WTC11 (cell line): ENCODE results near the gene MYH14. TPM values are rescaled to one million over a fixed set of nuclear protein-coding genes. Genes with fewer than 3 reads are reported as not detected.

Experiments used
- ATAC-seq: fragments of 200-7000 bp; cut with Tn5 transposase; 2 replicates; pipeline ENCODE4 v1.10.0; 2021; ENCODE audit warnings: mild to moderate bottlenecking, moderate library complexity
- CTCF ChIA-PET: fragments of 300-600 bp; sonication (Branson Sonifier 250); formaldehyde crosslinking; loops from one replicate; lab custom pipeline; 2021; ENCODE audit warnings: antibody characterized with exemption; lab: Charles Lee
- POLR2A ChIA-PET: fragments of 350-600 bp; sonication (Branson Sonifier 250); formaldehyde crosslinking; loops from one replicate; lab custom pipeline; 2021; ENCODE audit warnings: antibody characterized with exemption; lab: Charles Lee
- DNase-seq: peaks from one replicate; pipeline ENCODE4 v3.0.0; 2021; ENCODE audit warnings: low spot score
- H3K27ac Mint-ChIP-seq: 2 replicates; pipeline ENCODE4 v1.8.0; 2021; ENCODE audit warnings: mixed read lengths
- H3K27me3 Mint-ChIP-seq: 2 replicates; pipeline ENCODE4 v1.8.0; 2021; ENCODE audit warnings: low read depth, mild to moderate bottlenecking, moderate library complexity, mixed read lengths
- H3K36me3 Mint-ChIP-seq: 2 replicates; pipeline ENCODE4 v1.8.0; 2021; ENCODE audit warnings: mixed read lengths
- H3K4me1 Mint-ChIP-seq: 2 replicates; pipeline ENCODE4 v1.8.0; 2022; ENCODE audit warnings: mixed read lengths
- H3K4me3 Mint-ChIP-seq: 2 replicates; pipeline ENCODE4 v1.8.0; 2021; ENCODE audit warnings: mild to moderate bottlenecking, moderate library complexity, mixed read lengths
- H3K9me3 Mint-ChIP-seq: 2 replicates; pipeline ENCODE4 v1.8.0; 2021; ENCODE audit warnings: mixed read lengths
- AR ChIP-seq: fragments of 250-450 bp; sonication (Bioruptor Pico); IDR thresholded peaks from 2 replicates; pipeline ENCODE4 v1.9.0; 2021; ENCODE audit warnings: mild to moderate bottlenecking
- ATF3 ChIP-seq: sonication (generic); formaldehyde crosslinking; conservative IDR thresholded peaks from 2 replicates; pipeline ENCODE4 v1.8.1; 2022; ENCODE audit warnings: mild to moderate bottlenecking, missing genetic modification reagents
- CREM ChIP-seq: sonication (generic); formaldehyde crosslinking; IDR thresholded peaks from 2 replicates; pipeline ENCODE4 v1.8.1; 2022; ENCODE audit warnings: mild to moderate bottlenecking, missing genetic modification reagents, moderate library complexity
- ESRRA ChIP-seq: sonication (generic); formaldehyde crosslinking; IDR thresholded peaks from 2 replicates; pipeline ENCODE4 v1.8.1; 2022; ENCODE audit warnings: mild to moderate bottlenecking, missing genetic modification reagents, borderline replicate concordance
- GRHL2 ChIP-seq: fragments of 250-450 bp; sonication (Bioruptor Pico); IDR thresholded peaks from 2 replicates; pipeline ENCODE4 v1.8.0; 2022; ENCODE audit warnings: mild to moderate bottlenecking, moderate library complexity; ENCODE audit not compliant: insufficient replicate concordance, severe bottlenecking
- MYBL2 ChIP-seq: sonication (generic); formaldehyde crosslinking; IDR thresholded peaks from 2 replicates; pipeline ENCODE4 v1.8.1; 2023; ENCODE audit warnings: mild to moderate bottlenecking, moderate library complexity, missing genetic modification reagents
- NFATC4 ChIP-seq: fragments of 250-450 bp; sonication (Bioruptor Pico); IDR thresholded peaks from 2 replicates; pipeline ENCODE4 v1.9.0; 2021; ENCODE audit warnings: mild to moderate bottlenecking
- NFE2L1 ChIP-seq: sonication (generic); formaldehyde crosslinking; IDR thresholded peaks from 2 replicates; pipeline ENCODE4 v1.8.1; 2023; ENCODE audit warnings: missing genetic modification reagents
- SMAD3 ChIP-seq: sonication (generic); formaldehyde crosslinking; IDR thresholded peaks from 2 replicates; pipeline ENCODE4 v1.8.0; 2022; ENCODE audit warnings: missing genetic modification reagents, mild to moderate bottlenecking, borderline replicate concordance
- SMAD4 ChIP-seq: sonication (generic); formaldehyde crosslinking; IDR thresholded peaks from 2 replicates; pipeline ENCODE4 v1.8.0; 2022; ENCODE audit warnings: mild to moderate bottlenecking, missing genetic modification reagents
- USF2 ChIP-seq: sonication (generic); formaldehyde crosslinking; IDR thresholded peaks from 2 replicates; pipeline ENCODE4 v1.8.1; 2023; ENCODE audit warnings: mild to moderate bottlenecking, missing genetic modification reagents, moderate library complexity
- ZNF219 ChIP-seq: sonication (generic); formaldehyde crosslinking; IDR thresholded peaks from 2 replicates; pipeline ENCODE4 v1.8.0; 2023; ENCODE audit warnings: missing genetic modification reagents, mild to moderate bottlenecking, borderline replicate concordance
- ZNF232 ChIP-seq: sonication (generic); formaldehyde crosslinking; IDR thresholded peaks from 2 replicates; pipeline ENCODE4 v1.8.0; 2022; ENCODE audit warnings: mild to moderate bottlenecking, missing genetic modification reagents
- ZNF263 ChIP-seq: sonication (generic); formaldehyde crosslinking; IDR thresholded peaks from 2 replicates; pipeline ENCODE4 v1.8.1; 2022; ENCODE audit warnings: low read depth, mild to moderate bottlenecking, moderate library complexity, missing genetic modification reagents
- ZNF396 ChIP-seq: fragments of 250-450 bp; sonication (Bioruptor Pico); IDR thresholded peaks from 2 replicates; pipeline ENCODE4 v1.8.0; 2021; ENCODE audit warnings: mild to moderate bottlenecking, moderate library complexity, borderline replicate concordance
- ZNF416 ChIP-seq: fragments of 250-450 bp; sonication (Bioruptor Pico); IDR thresholded peaks from 2 replicates; pipeline ENCODE4 v1.9.0; 2021; ENCODE audit warnings: mild to moderate bottlenecking, inconsistent platforms
- ZNF423 ChIP-seq: fragments of 250-450 bp; sonication (Bioruptor Pico); IDR thresholded peaks from 2 replicates; pipeline ENCODE4 v2.1.2; 2022; ENCODE audit warnings: mild to moderate bottlenecking, moderate library complexity
- ZNF532 ChIP-seq: fragments of 250-450 bp; sonication (Bioruptor Pico); IDR thresholded peaks from 2 replicates; pipeline ENCODE4 v1.9.0; 2021; ENCODE audit warnings: mild to moderate bottlenecking, borderline replicate concordance
- total RNA-seq: library from RNA; stranded (reverse); gene quantifications from 3 replicates; pipeline ENCODE4 v1.2.3, GENCODE V29; 2021
- TF ChIP-seq, protein P1 (sequence below): sonication (generic); formaldehyde crosslinking; IDR thresholded peaks from 2 replicates; pipeline ENCODE4 v1.8.0; 2023; ENCODE audit warnings: mild to moderate bottlenecking, missing genetic modification reagents
- TF ChIP-seq, protein P2 (sequence below): fragments of 250-450 bp; sonication (Bioruptor Pico); IDR thresholded peaks from 2 replicates; pipeline ENCODE4 v1.8.0; 2021; ENCODE audit warnings: mild to moderate bottlenecking
- TF ChIP-seq, protein P3 (sequence below): sonication (generic); formaldehyde crosslinking; IDR thresholded peaks from 2 replicates; pipeline ENCODE4 v1.8.1; 2023; ENCODE audit warnings: mild to moderate bottlenecking, moderate library complexity, missing genetic modification reagents

MYH14 gene
- total RNA-seq, 1 experiment from 2014 or later, result 25.8 TPM

DNA sequence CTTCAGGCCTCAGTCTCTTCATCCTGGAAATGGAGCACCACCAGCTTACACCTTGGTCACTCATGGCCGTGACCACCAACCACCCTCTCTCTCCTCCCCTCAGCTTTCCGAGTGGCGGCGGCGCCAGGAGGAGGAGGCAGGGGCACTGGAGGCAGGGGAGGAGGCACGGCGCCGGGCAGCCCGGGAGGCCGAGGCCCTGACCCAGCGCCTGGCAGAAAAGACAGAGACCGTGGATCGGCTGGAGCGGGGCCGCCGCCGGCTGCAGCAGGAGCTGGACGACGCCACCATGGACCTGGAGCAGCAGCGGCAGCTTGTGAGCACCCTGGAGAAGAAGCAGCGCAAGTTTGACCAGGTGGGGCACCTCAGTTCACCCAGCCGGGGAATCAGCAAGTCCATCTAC lies 78.1 kb downstream of the MYH14 start:
- TF ChIP-seq ZNF423 (CRISPR knock-in tag) (no peak), GRHL2 (CRISPR knock-in tag) (no peak), ZNF232 (CRISPR knock-in tag) (no peak)
- peaks cover 18% of the 10 kb centered on the region for H3K9me3 Mint-ChIP-seq
- DNase-seq, result no peak
- CTCF ChIA-PET, result interaction anchor here (0.7 to 3.0 kb wide), 4 partner anchors 17 to 37 kb away, joined by 3 to 9 read pairs (median 4); no protein-coding TSS in a partner anchor
- H3K4me1 Mint-ChIP-seq, result no peaks in the 10 kb centered on the region
- H3K36me3 Mint-ChIP-seq, result peaks cover 32% of the 10 kb centered on the region
- H3K27me3 Mint-ChIP-seq, result no peaks in the 10 kb centered on the region; the same call in 1 of the 2 replicates
- ATAC-seq, result no peak
- POLR2A ChIA-PET, result no interaction called here
- H3K27ac Mint-ChIP-seq, result no peak overlapping the region
- no peak overlapping the region for H3K4me3 Mint-ChIP-seq

- DNase-seq (no peak), ATAC-seq (no peak)
- H3K4me3 Mint-ChIP-seq, result no peak overlapping the region
- H3K27me3 Mint-ChIP-seq, result no peaks in the 10 kb centered on the region; the same call in 1 of the 2 replicates
- no peak overlapping the region for H3K27ac Mint-ChIP-seq
- H3K9me3 Mint-ChIP-seq, result peaks cover 22% of the 10 kb centered on the region
- TF ChIP-seq ZNF416 (CRISPR knock-in tag), result no peak
- TF ChIP-seq SMAD3, result no peak
- no peak for TF ChIP-seq SMAD4 (CRISPR knock-in tag)
- no peak for TF ChIP-seq MYBL2 (CRISPR knock-in tag)
- no peak for TF ChIP-seq ZNF396
- no peak for TF ChIP-seq ZNF532
- TF ChIP-seq, protein P1, sequence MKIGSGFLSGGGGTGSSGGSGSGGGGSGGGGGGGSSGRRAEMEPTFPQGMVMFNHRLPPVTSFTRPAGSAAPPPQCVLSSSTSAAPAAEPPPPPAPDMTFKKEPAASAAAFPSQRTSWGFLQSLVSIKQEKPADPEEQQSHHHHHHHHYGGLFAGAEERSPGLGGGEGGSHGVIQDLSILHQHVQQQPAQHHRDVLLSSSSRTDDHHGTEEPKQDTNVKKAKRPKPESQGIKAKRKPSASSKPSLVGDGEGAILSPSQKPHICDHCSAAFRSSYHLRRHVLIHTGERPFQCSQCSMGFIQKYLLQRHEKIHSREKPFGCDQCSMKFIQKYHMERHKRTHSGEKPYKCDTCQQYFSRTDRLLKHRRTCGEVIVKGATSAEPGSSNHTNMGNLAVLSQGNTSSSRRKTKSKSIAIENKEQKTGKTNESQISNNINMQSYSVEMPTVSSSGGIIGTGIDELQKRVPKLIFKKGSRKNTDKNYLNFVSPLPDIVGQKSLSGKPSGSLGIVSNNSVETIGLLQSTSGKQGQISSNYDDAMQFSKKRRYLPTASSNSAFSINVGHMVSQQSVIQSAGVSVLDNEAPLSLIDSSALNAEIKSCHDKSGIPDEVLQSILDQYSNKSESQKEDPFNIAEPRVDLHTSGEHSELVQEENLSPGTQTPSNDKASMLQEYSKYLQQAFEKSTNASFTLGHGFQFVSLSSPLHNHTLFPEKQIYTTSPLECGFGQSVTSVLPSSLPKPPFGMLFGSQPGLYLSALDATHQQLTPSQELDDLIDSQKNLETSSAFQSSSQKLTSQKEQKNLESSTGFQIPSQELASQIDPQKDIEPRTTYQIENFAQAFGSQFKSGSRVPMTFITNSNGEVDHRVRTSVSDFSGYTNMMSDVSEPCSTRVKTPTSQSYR (CRISPR knock-in tag), result no peak
- no peak for TF ChIP-seq ATF3 (CRISPR knock-in tag)
- no peak for TF ChIP-seq NFE2L1
- TF ChIP-seq NFATC4 (CRISPR knock-in tag), result no peak
- no peak for TF ChIP-seq AR
- TF ChIP-seq ZNF219 (CRISPR knock-in tag), result no peak
- no peak for TF ChIP-seq USF2 (CRISPR knock-in tag)
- no peak for TF ChIP-seq ESRRA
- TF ChIP-seq, protein P2, sequence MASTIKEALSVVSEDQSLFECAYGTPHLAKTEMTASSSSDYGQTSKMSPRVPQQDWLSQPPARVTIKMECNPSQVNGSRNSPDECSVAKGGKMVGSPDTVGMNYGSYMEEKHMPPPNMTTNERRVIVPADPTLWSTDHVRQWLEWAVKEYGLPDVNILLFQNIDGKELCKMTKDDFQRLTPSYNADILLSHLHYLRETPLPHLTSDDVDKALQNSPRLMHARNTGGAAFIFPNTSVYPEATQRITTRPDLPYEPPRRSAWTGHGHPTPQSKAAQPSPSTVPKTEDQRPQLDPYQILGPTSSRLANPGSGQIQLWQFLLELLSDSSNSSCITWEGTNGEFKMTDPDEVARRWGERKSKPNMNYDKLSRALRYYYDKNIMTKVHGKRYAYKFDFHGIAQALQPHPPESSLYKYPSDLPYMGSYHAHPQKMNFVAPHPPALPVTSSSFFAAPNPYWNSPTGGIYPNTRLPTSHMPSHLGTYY (CRISPR knock-in tag), result no peak
- TF ChIP-seq ZNF263 (CRISPR knock-in tag), result no peak
- TF ChIP-seq, protein P3, sequence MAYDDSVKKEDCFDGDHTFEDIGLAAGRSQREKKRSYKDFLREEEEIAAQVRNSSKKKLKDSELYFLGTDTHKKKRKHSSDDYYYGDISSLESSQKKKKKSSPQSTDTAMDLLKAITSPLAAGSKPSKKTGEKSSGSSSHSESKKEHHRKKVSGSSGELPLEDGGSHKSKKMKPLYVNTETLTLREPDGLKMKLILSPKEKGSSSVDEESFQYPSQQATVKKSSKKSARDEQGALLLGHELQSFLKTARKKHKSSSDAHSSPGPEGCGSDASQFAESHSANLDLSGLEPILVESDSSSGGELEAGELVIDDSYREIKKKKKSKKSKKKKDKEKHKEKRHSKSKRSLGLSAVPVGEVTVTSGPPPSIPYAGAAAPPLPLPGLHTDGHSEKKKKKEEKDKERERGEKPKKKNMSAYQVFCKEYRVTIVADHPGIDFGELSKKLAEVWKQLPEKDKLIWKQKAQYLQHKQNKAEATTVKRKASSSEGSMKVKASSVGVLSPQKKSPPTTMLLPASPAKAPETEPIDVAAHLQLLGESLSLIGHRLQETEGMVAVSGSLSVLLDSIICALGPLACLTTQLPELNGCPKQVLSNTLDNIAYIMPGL (CRISPR knock-in tag), result no peak
- TF ChIP-seq CREM, result no peak
- ChIA-PET POLR2A (no interaction called here), CTCF (interaction anchor here (1.2 kb wide), 1 partner anchor 43 kb away, joined by 3 read pairs; the partner anchor contains the start of gene KCNC3)
- H3K36me3 Mint-ChIP-seq, result peaks cover 48% of the 10 kb centered on the region
- peaks cover 8% of the 10 kb centered on the region for H3K4me1 Mint-ChIP-seq
These were observed 82.4 kb downstream of the MYH14 start for GRCh38 chr19:50285833-50286232.
